A673 (cell line): ENCODE measurements around the gene SCYL3.

Experiments
- CTCF ChIP-seq: fragments of 300-800, 200-600 bp; sonication (generic); conservative IDR thresholded peaks from 2 replicates; pipeline ENCODE4 v1.5.1; 2017; ENCODE audit warnings: low read depth, mild to moderate bottlenecking, antibody characterized with exemption, low read length, moderate library complexity, mixed read lengths
- EZH2 ChIP-seq: fragments of 200-600 bp; sonication (generic); IDR thresholded peaks from 2 replicates; pipeline ENCODE4 v1.6.1; 2017; ENCODE audit warnings: borderline replicate concordance, low read depth, mild to moderate bottlenecking, mixed read lengths, antibody characterized with exemption, low read length; ENCODE audit not compliant: poor library complexity, severe bottlenecking

GRCh38 chr1:169901115-169901514 lies 7.4 kb upstream of the SCYL3 start:
- TF ChIP-seq CTCF (no peak), EZH2 (no peak)
